NCI-H1436 treated with DMSO at 0.1 percent for 48 hours (cell line): ENCODE data around the gene GTSE1.

Experiments used
- DNase-seq: peaks from one replicate; lab custom pipeline; 2025; lab: John Stamatoyannopoulos, UW

GTSE1 gene

DNA sequence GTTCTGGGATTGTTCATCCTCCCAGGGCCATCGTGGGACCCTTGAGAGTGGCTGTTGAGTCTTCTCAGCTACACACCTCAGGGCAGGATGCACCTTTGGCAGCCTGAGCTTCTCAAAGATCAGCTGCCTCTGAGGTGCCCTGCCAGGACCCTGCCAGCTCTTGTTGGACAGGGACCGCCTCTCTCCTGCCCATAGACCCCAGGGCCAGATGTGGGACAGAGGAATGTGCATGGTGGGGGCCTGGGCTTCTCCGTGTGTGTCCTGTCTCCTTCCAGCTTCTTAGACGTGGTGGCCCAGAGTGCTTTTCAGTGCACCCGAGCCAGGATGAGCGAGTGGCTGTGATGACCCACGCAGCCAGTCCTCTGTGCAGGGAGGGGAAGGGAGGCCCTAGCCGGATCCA is 32.9 kb downstream of the GTSE1 start:
- DNase-seq = no peak

DNA sequence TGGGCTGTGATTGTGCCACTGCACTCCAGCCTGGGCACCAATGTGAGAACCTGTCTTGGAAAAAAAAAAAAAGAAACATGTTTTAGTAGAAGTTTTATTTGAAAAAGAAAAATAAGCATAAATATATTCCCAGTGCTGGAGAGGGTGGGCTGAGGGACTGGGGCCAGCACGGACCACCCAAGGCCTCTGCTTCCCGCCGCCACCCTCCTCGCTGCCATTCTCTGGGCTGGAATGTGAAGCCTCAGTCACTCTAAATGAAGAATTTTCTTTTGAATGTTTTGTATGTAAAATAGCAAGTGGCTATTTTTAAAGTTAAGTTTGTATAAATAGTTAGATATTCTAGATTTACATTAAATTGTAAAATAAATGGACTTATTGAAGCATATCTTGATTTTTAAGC is 33.8 kb downstream of the GTSE1 start:
- no peak for DNase-seq

DNA sequence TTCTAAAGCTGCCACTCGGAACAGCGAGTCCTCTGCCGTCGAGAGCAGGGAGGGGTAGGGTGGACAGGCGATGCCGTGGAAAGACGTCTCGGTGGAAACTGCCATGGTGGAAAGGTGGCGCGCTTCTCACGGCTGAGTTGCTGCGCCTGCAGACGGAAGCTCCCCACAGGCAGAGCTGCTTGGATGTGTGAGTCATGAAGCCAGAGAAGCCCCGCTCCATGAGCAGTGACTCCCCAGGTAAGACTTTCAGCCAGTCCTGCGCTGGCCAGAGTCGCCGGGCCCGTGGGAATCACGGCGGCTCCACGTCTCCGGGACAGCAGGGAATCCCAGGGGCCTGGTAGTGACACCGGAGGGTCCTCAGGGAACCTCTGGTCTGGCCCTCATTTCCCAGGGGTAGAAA is 34.8 kb downstream of the GTSE1 start:
- no peak for DNase-seq

DNA sequence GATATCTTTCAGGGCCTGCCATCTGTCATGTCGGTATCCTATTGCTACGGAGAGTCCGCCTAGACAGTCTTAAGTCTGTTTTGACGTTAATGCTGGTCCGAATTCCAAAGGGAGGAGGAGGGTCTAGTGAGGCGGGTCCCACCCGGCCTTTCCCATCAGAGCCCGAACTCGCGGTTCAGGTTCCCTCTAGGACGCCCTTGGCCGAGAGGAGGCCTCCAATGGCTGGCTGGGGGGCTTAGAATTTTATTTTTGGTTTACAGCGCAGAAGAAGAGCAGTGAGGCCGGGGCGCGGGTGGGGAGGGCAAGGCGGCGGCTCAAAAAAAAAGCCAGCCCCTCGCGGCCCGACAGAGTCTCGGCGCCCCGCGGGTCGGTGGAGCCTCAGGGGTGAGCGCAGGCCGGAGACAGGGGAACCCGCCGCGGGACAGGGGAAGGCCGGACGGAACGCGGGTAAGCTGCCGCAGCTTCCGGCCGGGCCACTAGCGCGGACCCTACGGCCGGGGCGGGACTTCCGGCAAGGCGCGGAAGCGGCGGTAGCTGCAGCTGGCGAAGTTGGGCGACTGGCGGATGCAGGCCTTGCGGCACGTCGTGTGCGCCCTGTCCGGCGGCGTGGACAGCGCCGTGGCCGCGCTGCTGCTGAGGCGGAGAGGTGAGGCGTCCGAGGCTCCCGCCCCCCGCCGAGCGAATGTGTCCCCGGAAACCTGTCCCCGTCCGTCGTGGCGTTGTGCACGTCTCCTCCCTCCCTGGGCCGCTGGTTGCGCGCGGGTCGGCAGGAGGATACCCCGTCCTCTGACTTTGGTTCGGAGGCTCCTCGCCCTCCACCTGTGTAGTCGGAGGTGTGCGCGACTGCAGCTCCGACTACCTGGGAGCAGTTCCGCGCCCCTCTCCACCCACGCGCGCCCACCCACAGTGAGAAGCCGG is 38.8 kb downstream of the GTSE1 start, which contains the start of gene TRMU:
TRMU (plus strand) TSS at position 514 of the 918 bp plus-strand sequence; CDS start at position 565, 51 bp downstream.
- DNase-seq = no peak

DNA sequence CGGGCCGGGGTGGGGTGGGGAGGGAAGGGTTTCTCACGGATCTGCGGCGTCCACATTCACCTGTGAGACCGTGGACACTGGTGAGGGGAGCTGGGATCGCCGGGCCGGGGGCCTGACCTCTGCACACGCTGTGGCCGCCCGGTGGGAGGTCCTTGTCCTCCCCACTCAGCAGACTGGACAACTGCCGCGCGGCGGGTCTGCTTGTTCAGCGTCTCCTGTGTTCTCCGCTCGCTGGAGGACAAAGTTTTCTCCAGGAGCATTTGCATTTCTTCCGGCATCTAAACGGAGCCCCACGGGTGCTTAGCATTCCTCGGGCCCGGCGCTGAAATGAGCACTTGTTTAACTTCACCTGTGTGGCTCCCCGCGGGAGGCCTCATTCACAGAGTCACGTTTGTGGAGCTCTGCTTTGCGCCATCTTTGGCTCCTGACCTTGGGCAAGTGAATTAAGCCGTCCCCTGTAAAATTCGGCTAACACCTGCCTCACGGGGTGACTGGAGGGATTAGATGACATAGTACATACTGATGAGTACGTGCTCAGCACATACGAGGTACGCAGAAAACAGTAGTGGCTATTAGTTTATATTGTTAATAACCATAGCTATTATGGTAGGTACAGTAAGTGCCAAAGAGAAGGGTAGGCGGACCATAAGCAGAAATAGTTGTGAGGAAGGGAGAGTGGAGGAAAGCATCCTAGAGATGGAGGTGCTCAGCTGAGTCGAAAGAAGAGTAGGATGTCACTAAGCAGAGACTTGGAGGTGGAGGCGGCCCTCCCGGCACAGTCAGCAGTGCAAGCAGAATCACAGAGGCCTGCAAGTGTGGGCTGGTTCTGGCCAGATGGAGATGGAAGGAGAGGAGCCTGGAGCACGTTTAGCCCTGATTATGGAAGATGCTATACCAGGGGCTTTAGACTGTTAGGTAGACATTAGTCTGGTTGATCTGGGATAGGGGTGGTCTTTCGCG is 39.7 kb downstream of the GTSE1 start:
- no peak for DNase-seq

DNA sequence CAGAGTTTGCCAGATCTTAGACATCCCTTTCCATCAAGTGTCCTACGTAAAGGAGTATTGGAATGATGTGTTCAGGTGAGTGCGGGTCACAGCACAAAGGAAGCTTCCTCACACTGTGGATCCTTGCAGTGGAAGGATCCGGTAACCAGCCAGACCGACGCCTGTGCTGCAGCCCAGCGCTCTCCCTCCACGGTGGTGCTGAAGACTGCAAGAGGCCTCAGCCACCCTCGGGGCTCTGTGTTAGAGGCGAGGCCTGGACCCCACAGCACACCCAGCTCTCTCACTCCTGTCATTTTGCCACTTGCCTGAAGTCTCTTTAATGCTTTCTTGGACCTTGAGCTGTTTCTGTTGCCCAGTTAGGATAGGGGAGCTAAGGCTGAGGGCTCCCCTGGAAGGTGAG is 41.2 kb downstream of the GTSE1 start:
- no peak for DNase-seq

DNA sequence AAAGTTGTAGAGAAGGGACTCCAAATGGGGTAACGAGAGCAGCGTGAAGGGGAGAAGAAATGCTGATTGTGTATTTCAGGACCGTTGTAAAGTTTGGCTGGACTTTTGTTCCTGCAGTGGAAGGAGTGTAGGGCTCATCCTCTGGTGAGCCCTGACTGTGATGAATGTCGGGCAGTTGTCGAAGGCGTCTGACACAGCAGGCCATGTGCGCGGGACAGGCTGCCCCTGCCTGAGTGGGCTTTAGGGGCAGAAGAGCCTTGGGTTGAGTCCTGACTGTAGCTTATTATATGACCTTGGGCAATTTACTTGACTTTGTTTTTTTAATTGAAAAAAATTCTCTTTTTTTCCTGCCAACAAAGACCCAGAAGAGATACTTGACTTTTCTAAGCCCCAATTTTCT is 42.0 kb downstream of the GTSE1 start:
- no peak for DNase-seq

DNA sequence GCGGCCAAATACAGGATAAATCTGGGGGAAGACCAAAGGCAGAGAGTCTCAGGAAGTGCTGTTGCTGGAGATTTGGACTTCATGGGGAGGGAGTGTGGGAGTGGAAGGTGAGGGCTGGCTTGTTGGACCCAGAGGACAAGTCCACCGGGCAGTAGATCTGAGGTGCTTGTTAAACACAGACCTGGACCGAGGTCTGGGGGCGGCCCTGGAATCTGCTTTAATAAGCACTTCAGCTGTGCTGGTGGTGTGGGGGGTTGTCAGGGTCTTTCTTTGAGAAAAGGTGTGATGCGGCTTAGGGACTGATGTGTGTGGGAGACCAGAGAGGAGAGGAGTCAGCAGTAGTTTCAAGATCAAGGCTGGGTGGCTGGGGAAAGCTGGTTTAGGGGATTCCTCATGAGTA is 43.3 kb downstream of the GTSE1 start:
- DNase-seq = no peak

DNA sequence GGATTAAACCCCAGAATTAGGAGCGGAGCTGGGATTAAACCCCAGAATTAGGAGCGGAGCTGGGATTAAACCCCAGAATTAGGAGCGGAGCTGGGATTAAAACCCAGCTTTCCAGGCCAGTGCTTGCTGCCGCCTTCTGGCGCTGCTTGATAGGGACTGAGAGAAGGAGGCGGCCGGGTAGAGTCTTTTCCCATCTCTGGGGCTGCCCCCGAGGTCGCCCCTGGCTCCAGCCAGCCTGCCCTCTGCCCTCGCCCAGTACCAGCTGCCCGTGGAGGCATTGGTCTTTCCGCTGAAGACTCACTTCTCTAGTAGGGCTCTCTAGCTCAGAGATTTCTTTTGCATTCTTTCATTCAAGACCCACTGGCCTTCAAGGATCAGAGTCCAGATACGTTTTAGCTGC is 44.0 kb downstream of the GTSE1 start:
- no peak for DNase-seq

DNA sequence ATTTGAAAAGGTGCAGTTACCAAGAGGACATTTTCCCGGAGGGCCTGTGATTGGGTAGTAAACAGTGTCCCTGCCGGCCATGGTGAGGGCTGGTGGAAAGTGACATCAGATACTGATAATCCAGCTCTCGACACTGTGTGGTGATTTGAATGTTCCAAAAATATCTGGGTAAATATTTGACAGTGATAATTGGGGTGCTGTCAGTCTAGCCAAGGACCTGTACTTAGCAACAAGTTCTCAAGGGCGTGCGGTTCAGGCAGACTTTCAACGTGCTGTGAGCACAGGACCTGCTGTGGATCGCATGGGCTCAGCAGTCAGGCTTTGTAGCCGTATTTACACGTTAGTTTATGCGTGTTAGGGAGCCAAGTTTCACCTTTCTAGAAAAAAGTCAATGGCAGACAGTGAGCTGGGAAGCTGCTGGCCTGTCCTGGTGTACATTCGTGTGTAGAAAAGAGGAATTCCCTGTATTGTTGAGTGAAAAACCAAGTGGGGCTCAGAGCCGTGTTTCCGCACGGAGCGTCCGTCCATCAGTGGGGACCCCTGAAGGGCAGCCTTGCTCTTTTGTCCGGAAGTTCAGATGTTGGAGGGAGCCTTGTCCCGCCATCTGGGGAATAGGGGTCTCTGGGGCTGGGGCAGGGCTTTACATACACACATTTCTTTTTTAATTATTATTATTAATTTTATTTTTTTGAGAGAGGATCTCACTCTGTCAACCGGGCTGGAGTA is 50.2 kb downstream of the GTSE1 start:
- no peak for DNase-seq

DNA sequence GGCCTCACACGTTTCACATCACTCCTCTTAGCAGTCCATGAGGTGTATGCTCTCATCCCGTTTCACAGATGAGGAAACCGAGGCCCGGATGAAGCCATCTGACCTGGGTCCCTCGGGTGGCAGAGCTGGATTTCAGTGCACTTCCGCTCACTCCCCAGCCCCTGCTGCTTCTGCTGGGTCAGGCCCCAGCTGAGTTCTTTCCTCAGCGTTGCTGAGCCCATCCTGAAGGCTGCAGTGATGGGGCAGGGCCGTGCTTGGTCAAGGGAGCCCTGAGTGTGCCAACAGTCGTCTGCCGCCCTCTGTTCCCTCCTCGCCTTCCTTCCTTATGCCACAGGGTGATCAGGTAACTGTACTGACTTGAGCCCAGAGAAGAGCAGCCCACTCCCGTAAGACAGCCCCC is 51.0 kb downstream of the GTSE1 start:
- no peak for DNase-seq

DNA sequence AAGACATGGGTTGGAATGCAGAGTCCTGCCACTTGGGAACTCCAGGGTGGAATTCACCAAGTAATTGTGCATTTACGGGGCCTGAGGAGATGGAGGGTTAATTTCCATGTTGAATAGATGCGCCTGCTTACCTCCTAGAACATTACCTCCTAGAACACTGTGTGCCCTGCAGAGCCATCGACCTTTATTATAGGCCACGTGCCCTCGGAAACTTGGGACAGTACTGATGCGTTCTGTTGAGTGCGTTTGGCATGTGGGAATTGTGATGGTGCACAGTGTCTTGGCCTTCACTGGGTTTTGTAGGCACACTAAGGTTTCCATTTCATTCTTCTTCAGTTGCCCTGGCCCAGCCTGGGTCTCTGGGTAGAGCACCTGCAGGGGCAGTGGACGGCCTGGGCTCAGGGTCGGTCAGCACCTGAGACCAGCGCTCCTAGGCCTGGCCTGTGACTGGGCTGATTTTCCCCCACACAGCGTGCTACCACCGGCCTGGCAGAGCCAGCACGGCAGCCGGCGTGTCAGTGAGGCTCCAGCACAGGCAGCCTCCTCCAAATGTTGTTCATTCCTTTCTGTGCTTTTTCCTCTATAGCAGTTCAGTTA is 51.5 kb downstream of the GTSE1 start:
- DNase-seq = no peak

DNA sequence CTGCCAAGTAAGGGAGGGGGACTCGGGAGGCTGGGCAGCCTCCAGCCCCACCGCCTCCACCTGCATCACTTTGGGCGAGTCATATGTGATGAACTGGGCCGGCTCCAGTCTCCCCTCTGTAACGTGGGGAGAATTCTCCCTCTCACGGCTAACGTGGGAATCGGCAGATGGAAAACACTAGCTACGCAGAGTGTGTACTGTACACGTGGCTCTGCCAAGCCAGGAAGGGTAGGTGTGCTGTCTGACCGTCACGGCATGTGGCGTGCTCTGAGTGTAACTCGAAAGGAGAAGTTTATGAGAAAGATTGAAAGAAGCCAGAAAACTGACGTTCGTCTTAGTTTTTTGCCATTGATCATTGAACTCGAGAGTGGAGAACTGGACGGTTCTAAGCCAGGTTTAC is 52.6 kb downstream of the GTSE1 start:
- DNase-seq = no peak

DNA sequence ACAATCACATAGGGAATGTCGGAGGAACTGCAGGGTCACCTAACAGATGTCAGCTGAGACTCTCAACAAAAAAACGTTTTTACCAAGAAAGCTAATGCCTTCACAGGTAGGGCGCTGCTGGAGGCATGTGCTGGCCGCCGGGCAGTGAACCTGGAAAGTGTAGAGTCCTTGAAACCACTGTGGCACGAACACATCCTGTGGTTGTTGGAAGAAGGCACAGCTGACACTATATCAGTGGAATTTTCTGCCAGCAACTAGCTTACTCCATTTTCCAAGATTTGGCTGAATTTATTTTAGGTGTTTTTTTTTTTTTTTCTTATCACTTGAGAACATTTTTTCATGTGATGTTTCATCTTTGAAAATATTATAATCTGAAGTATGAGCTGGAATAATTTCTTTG is 53.0 kb downstream of the GTSE1 start:
- no peak for DNase-seq

DNA sequence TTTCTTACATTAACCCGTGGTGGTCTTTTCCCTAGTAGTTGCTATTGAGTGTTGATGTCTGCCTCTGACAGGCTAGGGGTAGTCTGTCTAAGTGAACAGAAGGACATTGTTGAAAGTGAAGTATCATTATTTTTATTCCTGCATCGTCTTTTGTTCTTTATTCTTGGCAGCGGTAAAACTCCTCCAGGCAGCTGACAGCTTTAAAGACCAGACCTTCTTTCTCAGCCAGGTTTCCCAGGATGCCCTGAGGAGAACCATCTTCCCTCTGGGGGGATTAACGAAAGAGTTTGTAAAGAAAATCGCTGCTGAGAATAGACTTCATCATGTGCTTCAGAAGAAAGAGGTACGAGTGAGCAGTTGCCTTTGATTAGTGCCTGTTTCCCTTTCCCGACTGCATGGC is 53.5 kb downstream of the GTSE1 start:
- DNase-seq = no peak

DNA sequence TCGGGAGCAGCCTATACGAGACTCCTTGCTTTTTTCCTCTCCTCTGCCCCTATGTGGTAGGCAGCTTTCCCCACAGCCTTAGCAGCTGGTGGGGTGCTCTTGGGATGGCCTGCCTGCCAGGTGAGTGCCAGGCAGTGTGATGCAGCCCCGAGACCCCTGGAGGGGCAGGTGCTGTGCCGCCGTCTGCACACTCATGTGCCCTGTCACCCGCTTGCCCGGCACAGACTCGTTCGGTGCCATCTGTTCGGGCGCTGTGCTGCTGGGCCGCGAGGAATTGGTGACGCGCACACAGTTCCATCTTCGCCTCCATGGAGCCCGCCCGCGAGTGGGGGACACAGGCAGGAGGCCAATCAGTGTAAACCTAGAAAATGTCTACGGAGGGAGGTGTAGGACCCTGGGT is 54.0 kb downstream of the GTSE1 start:
- no peak for DNase-seq

DNA sequence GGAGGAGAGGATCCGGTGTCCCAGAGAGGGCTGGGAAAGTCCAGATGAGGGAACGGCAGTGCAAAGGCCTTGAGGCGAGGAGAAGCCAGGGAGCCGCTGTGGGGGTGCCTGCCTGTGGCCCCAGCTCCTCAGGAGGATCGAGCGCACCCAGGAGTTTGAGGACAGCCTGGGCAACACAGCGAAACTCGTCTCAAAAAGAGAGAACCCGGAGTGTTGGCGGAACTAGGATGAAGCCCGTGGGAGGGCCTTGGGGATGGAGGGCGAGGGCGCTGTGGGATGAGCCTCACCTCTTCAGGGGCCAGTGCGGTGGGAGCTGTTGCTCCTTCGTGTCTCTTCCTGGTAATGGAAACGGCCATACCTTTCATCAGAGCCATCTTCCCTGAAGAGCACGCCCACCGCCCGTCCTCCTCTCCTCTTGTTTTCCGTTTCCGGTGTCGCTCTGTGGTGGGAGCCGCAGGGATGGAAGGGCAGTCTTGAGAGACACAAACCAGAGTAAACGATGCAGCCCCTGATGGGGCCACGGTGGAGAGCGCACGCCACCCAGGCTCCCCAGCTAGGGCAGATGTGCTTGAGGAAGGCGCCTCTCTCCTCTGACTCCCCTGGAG is 54.6 kb downstream of the GTSE1 start:
- no peak for DNase-seq

DNA sequence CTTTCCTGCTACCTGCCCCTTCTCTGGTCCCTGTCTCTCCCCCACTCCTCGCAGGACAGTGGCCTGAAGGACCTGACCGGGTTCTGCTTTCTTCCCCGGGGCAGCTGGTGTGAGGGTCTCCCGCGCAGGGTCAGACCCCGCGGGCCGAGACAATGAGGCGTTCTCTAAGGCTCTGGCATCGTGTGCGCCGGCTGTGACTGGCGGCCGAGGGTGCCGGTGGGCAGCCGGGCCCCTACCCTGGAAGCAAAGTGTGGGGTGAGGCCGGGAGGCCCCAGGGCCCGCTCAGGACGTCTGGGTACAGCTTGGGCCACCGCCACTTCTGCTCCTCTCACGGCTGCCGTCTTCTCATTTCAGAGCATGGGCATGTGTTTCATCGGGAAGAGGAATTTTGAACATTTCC is 55.1 kb downstream of the GTSE1 start:
- no peak for DNase-seq

DNA sequence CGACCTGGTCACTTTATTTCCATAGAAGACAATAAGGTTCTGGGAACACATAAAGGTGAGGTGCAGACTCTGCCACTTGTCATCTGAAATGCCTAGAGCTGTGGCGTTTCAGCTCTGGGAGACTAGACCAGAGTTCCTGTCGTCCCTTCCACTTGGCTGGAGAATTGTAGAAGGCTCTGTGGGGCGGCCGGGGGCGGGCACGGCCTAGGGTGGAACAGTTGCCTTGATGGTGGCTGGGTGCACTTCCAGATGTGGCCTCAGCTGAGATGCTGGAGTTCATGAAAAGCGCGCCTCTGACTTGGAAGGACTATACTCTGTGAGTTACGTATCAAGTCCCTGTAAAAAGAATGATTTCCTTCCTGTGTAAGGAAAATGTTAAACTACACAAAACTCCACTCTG is 55.6 kb downstream of the GTSE1 start:
- no peak for DNase-seq

DNA sequence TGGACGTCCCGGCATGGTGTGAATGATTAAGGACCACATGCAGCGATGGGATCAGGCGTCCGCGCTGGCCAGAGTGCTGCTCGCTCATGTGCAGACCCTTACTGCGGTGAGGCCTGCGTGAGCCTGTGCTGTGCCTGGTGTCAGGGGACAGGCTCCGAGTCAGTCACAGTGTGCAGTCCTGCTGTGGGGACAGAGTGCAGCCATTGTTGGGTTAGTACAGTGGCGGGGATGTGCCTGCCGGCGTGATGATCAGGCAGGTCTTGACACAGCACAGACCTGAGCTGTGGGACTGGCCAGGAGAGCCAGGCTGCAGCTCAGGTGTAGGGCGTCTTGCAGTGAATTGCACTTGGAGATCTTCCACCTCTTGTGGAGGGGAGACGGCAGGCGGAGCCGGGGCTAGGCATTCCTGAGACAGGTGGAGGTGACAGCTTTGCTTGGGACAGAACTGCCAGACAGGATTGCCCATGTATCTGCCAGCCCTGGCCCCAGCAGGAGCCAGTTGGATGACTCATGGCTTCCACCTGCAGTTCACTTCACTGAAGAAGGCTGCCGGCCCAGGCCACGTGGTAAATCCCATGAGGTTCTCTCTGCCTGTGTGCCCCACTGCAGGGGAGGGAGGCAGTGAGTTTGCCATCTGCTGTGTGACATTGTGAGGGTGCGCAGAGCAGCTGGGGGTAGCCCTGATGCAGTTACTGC is 56.2 kb downstream of the GTSE1 start:
- DNase-seq = peak; percentile 41
